Brain microvascular endothelial cell (primary cell): ENCODE measurements around the gene SEMA6D.
A peak's percentile ranks its signal among the peaks of the same experiment; 100 is the strongest.

Source experiments
- DNase-seq: peaks from one replicate; pipeline ENCODE4 v3.0.0-alpha.2; 2020
- H3K27ac ChIP-seq: fragments of 250-450 bp; sonication (Bioruptor Pico); 2 replicates; pipeline ENCODE4 v1.5.1; 2020; ENCODE audit warnings: mild to moderate bottlenecking, moderate library complexity
- H3K27me3 ChIP-seq: fragments of 250-450 bp; sonication (Bioruptor Pico); replicated peaks from 2 replicates; pipeline ENCODE4 v1.5.1; 2020; ENCODE audit warnings: mild to moderate bottlenecking
- H3K36me3 ChIP-seq: fragments of 250-450 bp; sonication (Bioruptor Pico); replicated peaks from 2 replicates; pipeline ENCODE4 v1.5.1; 2020; ENCODE audit warnings: mild to moderate bottlenecking
- H3K4me3 ChIP-seq: 2 replicates; pipeline ENCODE4 v1.5.1; 2011; ENCODE audit warnings: low read depth, mild to moderate bottlenecking, control low read depth, low read length, moderate library complexity
- CTCF ChIP-seq: IDR thresholded peaks from 2 replicates; pipeline ENCODE4 v1.5.1; 2011; ENCODE audit warnings: low read depth, mild to moderate bottlenecking, moderate library complexity, low read length, control low read depth, inconsistent platforms; ENCODE audit errors: missing control alignments
- in situ Hi-C: cut with HindIII; loops from 2 replicates; pipeline ENCODE4 v1.10.0; 2017; ENCODE audit warnings: low sequenced_read_pairs, low pct_ligation_motif_present

The SEMA6D gene

GRCh38 chr15:47675735-47676134 is 41.6 kb upstream of the SEMA6D start:
- H3K27ac ChIP-seq = no peak overlapping the region
- no peak for DNase-seq
- in situ Hi-C loops = no loop called here
- no peaks in the 10 kb centered on the region for H3K36me3 ChIP-seq
- no peaks in the 10 kb centered on the region for H3K27me3 ChIP-seq
- no peak overlapping the region for H3K4me3 ChIP-seq
- no peak for TF ChIP-seq CTCF

GRCh38 chr15:47678040-47678439 is 39.3 kb upstream of the SEMA6D start:
- DNase-seq = peak; percentile 19
- no peak overlapping the region for H3K4me3 ChIP-seq
- H3K36me3 ChIP-seq = no peaks in the 10 kb centered on the region
- in situ Hi-C loops = no loop called here
- H3K27me3 ChIP-seq = no peaks in the 10 kb centered on the region
- TF ChIP-seq CTCF = no peak
- no peak overlapping the region for H3K27ac ChIP-seq

- DNase-seq = no peak
Observed at GRCh38 chr15:47682661-47683060, 34.6 kb upstream of the SEMA6D start.

GRCh38 chr15:47685141-47685870 is 32.0 kb upstream of the SEMA6D start:
- peak; percentile 8 for TF ChIP-seq CTCF
- H3K36me3 ChIP-seq = no peaks in the 10 kb centered on the region
- no peak overlapping the region for H3K27ac ChIP-seq
- DNase-seq = no peak
- in situ Hi-C loops = no loop called here
- H3K4me3 ChIP-seq = no peak overlapping the region
- no peaks in the 10 kb centered on the region for H3K27me3 ChIP-seq

More at GRCh38 chr15:47682661-47683060, 34.6 kb upstream of the SEMA6D start:
- Histone ChIP-seq H3K27me3 (no peaks in the 10 kb centered on the region), H3K36me3 (no peaks in the 10 kb centered on the region), H3K4me3 (no peak overlapping the region), H3K27ac (no peak overlapping the region)
- no peak for TF ChIP-seq CTCF
- in situ Hi-C loops = no loop called here

- DNase-seq = peak; percentile 16
Observed at GRCh38 chr15:47688573-47689086, 28.7 kb upstream of the SEMA6D start.

More at GRCh38 chr15:47688573-47689086, 28.7 kb upstream of the SEMA6D start:
- Histone ChIP-seq H3K27me3 (no peaks in the 10 kb centered on the region), H3K4me3 (no peak overlapping the region), H3K27ac (no peak overlapping the region), H3K36me3 (no peaks in the 10 kb centered on the region)
- TF ChIP-seq CTCF = no peak
- in situ Hi-C loops = no loop called here
